GM23338 (cell line): ENCODE results near the gene PXMP2. TPM values are rescaled to one million over a fixed set of nuclear protein-coding genes. Genes with fewer than 3 reads are reported as not detected.

Experiments used
- ATAC-seq: fragments of 200-7000 bp; cut with Tn5 transposase; 3 replicates; pipeline ENCODE4 v1.9.1; 2020
- DNase-seq: peaks from one replicate; pipeline ENCODE4 v3.0.0-alpha.2; 2015; ENCODE audit warnings: low spot score
- H2AFZ ChIP-seq: fragments of 200-600 bp; sonication (generic); 2 replicates; pipeline ENCODE4 v1.8.0; 2016; ENCODE audit warnings: antibody characterized with exemption, mild to moderate bottlenecking, moderate library complexity
- H3F3A ChIP-seq: fragments of 200-600 bp; sonication (generic); replicated peaks from 2 replicates; pipeline ENCODE4 v1.8.0; 2017; ENCODE audit warnings: antibody characterized with exemption, mixed run types, low read depth
- H3K27ac ChIP-seq: fragments of 200-600 bp; sonication (generic); 2 replicates; pipeline ENCODE4 v1.6.1; 2016; ENCODE audit warnings: low read depth
- H3K27me3 ChIP-seq: fragments of 200-600 bp; sonication (generic); 2 replicates; pipeline ENCODE4 v1.8.0; 2016; ENCODE audit warnings: mild to moderate bottlenecking, mixed run types, moderate library complexity; ENCODE audit not compliant: insufficient read depth
- H3K36me3 ChIP-seq: fragments of 200-600 bp; sonication (generic); 2 replicates; pipeline ENCODE4 v1.8.0; 2016; ENCODE audit warnings: mild to moderate bottlenecking; ENCODE audit not compliant: insufficient read depth
- H3K4me1 ChIP-seq: fragments of 200-600 bp; sonication (generic); 2 replicates; pipeline ENCODE4 v1.8.0; 2016; ENCODE audit warnings: mild to moderate bottlenecking, moderate library complexity; ENCODE audit not compliant: insufficient read depth
- H3K4me2 ChIP-seq: fragments of 200-600 bp; sonication (generic); 2 replicates; pipeline ENCODE4 v1.7.1; 2017; ENCODE audit warnings: mixed run types
- H3K4me3 ChIP-seq: fragments of 200-600 bp; sonication (generic); 2 replicates; pipeline ENCODE4 v1.6.1; 2016; ENCODE audit warnings: mixed run types
- H3K79me2 ChIP-seq: fragments of 200-600 bp; sonication (generic); replicated peaks from 2 replicates; pipeline ENCODE4 v1.8.0; 2017; ENCODE audit warnings: mild to moderate bottlenecking; ENCODE audit not compliant: insufficient read depth
- H3K9me2 ChIP-seq: fragments of 200-600 bp; sonication (generic); 2 replicates; pipeline ENCODE4 v1.8.0; 2017; ENCODE audit not compliant: insufficient read depth
- H4K20me1 ChIP-seq: fragments of 200-600 bp; sonication (generic); replicated peaks from 2 replicates; pipeline ENCODE4 v1.8.0; 2017; ENCODE audit warnings: mild to moderate bottlenecking; ENCODE audit not compliant: insufficient read depth
- H3K27ac Mint-ChIP-seq: 2 replicates; pipeline ENCODE4 v1.8.0; 2020; ENCODE audit warnings: inconsistent platforms, mild to moderate bottlenecking, moderate library complexity, mixed read lengths
- H3K27me3 Mint-ChIP-seq: 3 replicates; pipeline ENCODE4 v1.8.0; 2022; ENCODE audit warnings: low read depth, mild to moderate bottlenecking, moderate library complexity, mixed read lengths, inconsistent platforms; ENCODE audit not compliant: insufficient read depth, poor library complexity
- H3K36me3 Mint-ChIP-seq: 3 replicates; pipeline ENCODE4 v1.8.0; 2021; ENCODE audit warnings: low read depth, mild to moderate bottlenecking, inconsistent platforms, moderate library complexity, mixed read lengths
- H3K4me1 Mint-ChIP-seq: 3 replicates; pipeline ENCODE4 v1.8.0; 2020; ENCODE audit warnings: mild to moderate bottlenecking, inconsistent platforms, mixed read lengths
- H3K4me3 Mint-ChIP-seq: 3 replicates; pipeline ENCODE4 v1.8.0; 2021; ENCODE audit warnings: moderate library complexity, mild to moderate bottlenecking, inconsistent platforms, mixed read lengths
- H3K9me3 Mint-ChIP-seq: 3 replicates; pipeline ENCODE4 v1.8.0; 2020; ENCODE audit warnings: moderate library complexity, mild to moderate bottlenecking, inconsistent platforms, mixed read lengths
- CREB1 ChIP-seq: fragments of 250-450 bp; sonication (Bioruptor Pico); IDR thresholded peaks from 2 replicates; pipeline ENCODE4 v1.5.0; 2020; ENCODE audit warnings: low read depth, mild to moderate bottlenecking, moderate library complexity
- EZH2 ChIP-seq: fragments of 200-600 bp; sonication (generic); IDR thresholded peaks from one replicate; pipeline ENCODE4 v1.8.0; 2017; ENCODE audit warnings: antibody characterized with exemption, mild to moderate bottlenecking, low read depth; ENCODE audit not compliant: unreplicated experiment
- EZH2phosphoT487 ChIP-seq: fragments of 200-600 bp; sonication (generic); IDR thresholded peaks from one replicate; pipeline ENCODE4 v1.8.1; 2018; ENCODE audit warnings: antibody characterized with exemption; ENCODE audit not compliant: unreplicated experiment
- JUNB ChIP-seq: IDR thresholded peaks from one replicate; pipeline ENCODE4 v1.6.1; 2016; ENCODE audit warnings: antibody characterized with exemption; ENCODE audit not compliant: unreplicated experiment
- NANOG ChIP-seq: IDR thresholded peaks from 2 replicates; pipeline ENCODE4 v1.6.1; 2016; ENCODE audit warnings: antibody characterized with exemption, borderline replicate concordance
- POLR2AphosphoS5 ChIP-seq: IDR thresholded peaks from 2 replicates; pipeline ENCODE4 v1.6.1; 2016; ENCODE audit warnings: antibody characterized with exemption, low read depth
- STAT1 ChIP-seq: IDR thresholded peaks from one replicate; pipeline ENCODE4 v1.6.1; 2016; ENCODE audit warnings: antibody characterized with exemption; ENCODE audit not compliant: unreplicated experiment
- ZNF114 ChIP-seq: fragments of 250-450 bp; sonication (Bioruptor Pico); IDR thresholded peaks from 2 replicates; pipeline ENCODE4 v1.5.0; 2020; ENCODE audit warnings: mild to moderate bottlenecking, moderate library complexity
- ZNF331 ChIP-seq: fragments of 250-450 bp; sonication (Bioruptor Pico); IDR thresholded peaks from 2 replicates; pipeline ENCODE4 v1.5.0; 2020; ENCODE audit warnings: low read depth, mild to moderate bottlenecking, moderate library complexity
- ZNF462 ChIP-seq: fragments of 250-450 bp; sonication (Bioruptor Pico); IDR thresholded peaks from 2 replicates; pipeline ENCODE4 v1.5.0; 2020; ENCODE audit warnings: mild to moderate bottlenecking, moderate library complexity
- polyA plus RNA-seq: library from polyadenylated mRNA; unstranded; fragments of >200 nt; fragmentation: Nextera tagmentation; extraction: Ambion mirVana; gene quantifications from 2 replicates; pipeline ENCODE4 v1.2.1, GENCODE V29; 2016
- total RNA-seq: library from RNA; depleted of rRNA; stranded (reverse); fragments of >200 nt; shearing (Covaris generic); gene quantifications from 2 replicates; pipeline ENCODE4 v1.2.3, GENCODE V29; 2014
- TF ChIP-seq, protein P1 (sequence below): IDR thresholded peaks from 2 replicates; pipeline ENCODE4 v1.6.1; 2016; ENCODE audit warnings: antibody characterized with exemption
- TF ChIP-seq, protein P2 (sequence below), 2 experiments: fragments of 200-600 bp in 1 of 2; sonication (generic) in 1 of 2; conservative IDR thresholded peaks; 2 replicates each; pipeline versions ENCODE4 v1.5.1 to v1.6.1; 2016 to 2017; ENCODE audit warnings: antibody characterized with exemption in 2 of 2, low read depth in 2 of 2, mild to moderate bottlenecking in 2 of 2, moderate library complexity in 1 of 2
- TF ChIP-seq, protein P3 (sequence below): IDR thresholded peaks from one replicate; pipeline ENCODE4 v1.6.1; 2018; ENCODE audit warnings: antibody characterized with exemption; ENCODE audit not compliant: unreplicated experiment

Gene PXMP2
- total and polyA plus RNA-seq, 2 experiments from 2014 or later, result 17.3 to 19.7 TPM

GRCh38 chr12:132653567-132654290 lies 33.7 kb upstream of the PXMP2 start:
- Mint-ChIP-seq H3K36me3 (peaks cover 84% of the 10 kb centered on the region), H3K27me3 (peaks cover 2% of the 10 kb centered on the region), H3K27ac (no peak overlapping the region), H3K4me3 (no peak overlapping the region), H3K9me3 (no peaks in the 10 kb centered on the region), H3K4me1 (no peaks in the 10 kb centered on the region)
- TF ChIP-seq JUNB (no peak), EZH2phosphoT487 (no peak), ZNF114 (no peak), NANOG (no peak), ZNF331 (CRISPR knock-in tag) (no peak), STAT1 (no peak), ZNF462 (CRISPR knock-in tag) (no peak), EZH2 (no peak), POLR2AphosphoS5 (no peak), CREB1 (CRISPR knock-in tag) (no peak)
- TF ChIP-seq, protein P1, sequence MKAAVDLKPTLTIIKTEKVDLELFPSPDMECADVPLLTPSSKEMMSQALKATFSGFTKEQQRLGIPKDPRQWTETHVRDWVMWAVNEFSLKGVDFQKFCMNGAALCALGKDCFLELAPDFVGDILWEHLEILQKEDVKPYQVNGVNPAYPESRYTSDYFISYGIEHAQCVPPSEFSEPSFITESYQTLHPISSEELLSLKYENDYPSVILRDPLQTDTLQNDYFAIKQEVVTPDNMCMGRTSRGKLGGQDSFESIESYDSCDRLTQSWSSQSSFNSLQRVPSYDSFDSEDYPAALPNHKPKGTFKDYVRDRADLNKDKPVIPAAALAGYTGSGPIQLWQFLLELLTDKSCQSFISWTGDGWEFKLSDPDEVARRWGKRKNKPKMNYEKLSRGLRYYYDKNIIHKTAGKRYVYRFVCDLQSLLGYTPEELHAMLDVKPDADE, result no peak
- TF ChIP-seq, protein P2, sequence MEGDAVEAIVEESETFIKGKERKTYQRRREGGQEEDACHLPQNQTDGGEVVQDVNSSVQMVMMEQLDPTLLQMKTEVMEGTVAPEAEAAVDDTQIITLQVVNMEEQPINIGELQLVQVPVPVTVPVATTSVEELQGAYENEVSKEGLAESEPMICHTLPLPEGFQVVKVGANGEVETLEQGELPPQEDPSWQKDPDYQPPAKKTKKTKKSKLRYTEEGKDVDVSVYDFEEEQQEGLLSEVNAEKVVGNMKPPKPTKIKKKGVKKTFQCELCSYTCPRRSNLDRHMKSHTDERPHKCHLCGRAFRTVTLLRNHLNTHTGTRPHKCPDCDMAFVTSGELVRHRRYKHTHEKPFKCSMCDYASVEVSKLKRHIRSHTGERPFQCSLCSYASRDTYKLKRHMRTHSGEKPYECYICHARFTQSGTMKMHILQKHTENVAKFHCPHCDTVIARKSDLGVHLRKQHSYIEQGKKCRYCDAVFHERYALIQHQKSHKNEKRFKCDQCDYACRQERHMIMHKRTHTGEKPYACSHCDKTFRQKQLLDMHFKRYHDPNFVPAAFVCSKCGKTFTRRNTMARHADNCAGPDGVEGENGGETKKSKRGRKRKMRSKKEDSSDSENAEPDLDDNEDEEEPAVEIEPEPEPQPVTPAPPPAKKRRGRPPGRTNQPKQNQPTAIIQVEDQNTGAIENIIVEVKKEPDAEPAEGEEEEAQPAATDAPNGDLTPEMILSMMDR (conservative IDR thresholded peaks at IDR 0.05; ENCODE audit: low read depth in 2 of 2), result no peak
- TF ChIP-seq, protein P3, sequence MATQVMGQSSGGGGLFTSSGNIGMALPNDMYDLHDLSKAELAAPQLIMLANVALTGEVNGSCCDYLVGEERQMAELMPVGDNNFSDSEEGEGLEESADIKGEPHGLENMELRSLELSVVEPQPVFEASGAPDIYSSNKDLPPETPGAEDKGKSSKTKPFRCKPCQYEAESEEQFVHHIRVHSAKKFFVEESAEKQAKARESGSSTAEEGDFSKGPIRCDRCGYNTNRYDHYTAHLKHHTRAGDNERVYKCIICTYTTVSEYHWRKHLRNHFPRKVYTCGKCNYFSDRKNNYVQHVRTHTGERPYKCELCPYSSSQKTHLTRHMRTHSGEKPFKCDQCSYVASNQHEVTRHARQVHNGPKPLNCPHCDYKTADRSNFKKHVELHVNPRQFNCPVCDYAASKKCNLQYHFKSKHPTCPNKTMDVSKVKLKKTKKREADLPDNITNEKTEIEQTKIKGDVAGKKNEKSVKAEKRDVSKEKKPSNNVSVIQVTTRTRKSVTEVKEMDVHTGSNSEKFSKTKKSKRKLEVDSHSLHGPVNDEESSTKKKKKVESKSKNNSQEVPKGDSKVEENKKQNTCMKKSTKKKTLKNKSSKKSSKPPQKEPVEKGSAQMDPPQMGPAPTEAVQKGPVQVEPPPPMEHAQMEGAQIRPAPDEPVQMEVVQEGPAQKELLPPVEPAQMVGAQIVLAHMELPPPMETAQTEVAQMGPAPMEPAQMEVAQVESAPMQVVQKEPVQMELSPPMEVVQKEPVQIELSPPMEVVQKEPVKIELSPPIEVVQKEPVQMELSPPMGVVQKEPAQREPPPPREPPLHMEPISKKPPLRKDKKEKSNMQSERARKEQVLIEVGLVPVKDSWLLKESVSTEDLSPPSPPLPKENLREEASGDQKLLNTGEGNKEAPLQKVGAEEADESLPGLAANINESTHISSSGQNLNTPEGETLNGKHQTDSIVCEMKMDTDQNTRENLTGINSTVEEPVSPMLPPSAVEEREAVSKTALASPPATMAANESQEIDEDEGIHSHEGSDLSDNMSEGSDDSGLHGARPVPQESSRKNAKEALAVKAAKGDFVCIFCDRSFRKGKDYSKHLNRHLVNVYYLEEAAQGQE, result no peak
- Histone ChIP-seq H2AFZ (no peak overlapping the region), H3K27me3 (no peaks in the 10 kb centered on the region), H3K4me1 (no peaks in the 10 kb centered on the region), H3K9me2 (no peaks in the 10 kb centered on the region), H3K79me2 (no peaks in the 10 kb centered on the region), H3F3A (0 out of 2 replicates have a peak, but pooled peaks cover 6% of the 10 kb centered on the region), H4K20me1 (peaks cover 4% of the 10 kb centered on the region), H3K27ac (no peak overlapping the region), H3K4me3 (no peak overlapping the region), H3K4me2 (no peak overlapping the region), H3K36me3 (peaks cover 58% of the 10 kb centered on the region)
- no peak for DNase-seq
- no peak for ATAC-seq
